Activated naive CD4-positive, alpha-beta T cell treated with anti-CD3 and anti-CD28 coated beads, Interleukin-2, amount 50 U/mL, for 24 hours (primary cell): ENCODE data around the gene CLK4.

Source experiments
- H3K27ac Mint-ChIP-seq: one replicate; pipeline ENCODE4 v1.8.0; 2021; ENCODE audit warnings: mild to moderate bottlenecking, mixed read lengths
- H3K27me3 Mint-ChIP-seq: one replicate; pipeline ENCODE4 v1.8.0; 2021; ENCODE audit warnings: mixed read lengths
- H3K36me3 Mint-ChIP-seq: one replicate; pipeline ENCODE4 v1.8.0; 2021; ENCODE audit warnings: mixed read lengths
- H3K4me1 Mint-ChIP-seq: one replicate; pipeline ENCODE4 v1.8.0; 2021; ENCODE audit warnings: mixed read lengths
- H3K4me3 Mint-ChIP-seq: one replicate; pipeline ENCODE4 v1.8.0; 2021; ENCODE audit warnings: mild to moderate bottlenecking, mixed read lengths
- H3K9me3 Mint-ChIP-seq: one replicate; pipeline ENCODE4 v1.8.0; 2021; ENCODE audit warnings: mixed read lengths

Gene CLK4

GRCh38 chr5:178581621-178582020 is 45.2 kb downstream of the CLK4 start:
- H3K27me3 Mint-ChIP-seq, result peaks cover 17% of the 10 kb centered on the region
- H3K9me3 Mint-ChIP-seq, result no peaks in the 10 kb centered on the region
- H3K4me3 Mint-ChIP-seq, result no peak overlapping the region
- H3K27ac Mint-ChIP-seq, result no peak overlapping the region
- H3K36me3 Mint-ChIP-seq, result no peaks in the 10 kb centered on the region
- no peaks in the 10 kb centered on the region for H3K4me1 Mint-ChIP-seq

GRCh38 chr5:178580271-178580955 is 46.4 kb downstream of the CLK4 start:
- Mint-ChIP-seq H3K9me3 (no peaks in the 10 kb centered on the region), H3K36me3 (no peaks in the 10 kb centered on the region), H3K4me3 (no peak overlapping the region), H3K27me3 (peaks cover 15% of the 10 kb centered on the region), H3K27ac (no peak overlapping the region), H3K4me1 (no peaks in the 10 kb centered on the region)

GRCh38 chr5:178577944-178578343 is 48.9 kb downstream of the CLK4 start:
- H3K27ac Mint-ChIP-seq, result no peak overlapping the region
- H3K36me3 Mint-ChIP-seq, result no peaks in the 10 kb centered on the region
- no peak overlapping the region for H3K4me3 Mint-ChIP-seq
- H3K9me3 Mint-ChIP-seq, result no peaks in the 10 kb centered on the region
- H3K27me3 Mint-ChIP-seq, result peaks cover 21% of the 10 kb centered on the region
- H3K4me1 Mint-ChIP-seq, result no peaks in the 10 kb centered on the region

GRCh38 chr5:178577376-178577839 is 49.4 kb downstream of the CLK4 start:
- peaks cover 25% of the 10 kb centered on the region for H3K27me3 Mint-ChIP-seq
- no peaks in the 10 kb centered on the region for H3K9me3 Mint-ChIP-seq
- H3K4me1 Mint-ChIP-seq, result no peaks in the 10 kb centered on the region
- no peak overlapping the region for H3K4me3 Mint-ChIP-seq
- H3K27ac Mint-ChIP-seq, result no peak overlapping the region
- no peaks in the 10 kb centered on the region for H3K36me3 Mint-ChIP-seq

- H3K4me3 Mint-ChIP-seq, result no peak overlapping the region
- H3K4me1 Mint-ChIP-seq, result no peaks in the 10 kb centered on the region
Observed at GRCh38 chr5:178576591-178577351, 50.1 kb downstream of the CLK4 start.

GRCh38 chr5:178573216-178573615 is 53.6 kb downstream of the CLK4 start:
- H3K9me3 Mint-ChIP-seq, result no peaks in the 10 kb centered on the region

More at GRCh38 chr5:178576591-178577351, 50.1 kb downstream of the CLK4 start:
- H3K27me3 Mint-ChIP-seq, result peaks cover 25% of the 10 kb centered on the region
- no peaks in the 10 kb centered on the region for H3K9me3 Mint-ChIP-seq
- no peak overlapping the region for H3K27ac Mint-ChIP-seq
- H3K36me3 Mint-ChIP-seq, result no peaks in the 10 kb centered on the region

GRCh38 chr5:178572617-178573016 is 54.2 kb downstream of the CLK4 start:
- H3K9me3 Mint-ChIP-seq, result no peaks in the 10 kb centered on the region
- no peaks in the 10 kb centered on the region for H3K36me3 Mint-ChIP-seq
- peaks cover 18% of the 10 kb centered on the region for H3K27me3 Mint-ChIP-seq
- no peaks in the 10 kb centered on the region for H3K4me1 Mint-ChIP-seq
- no peak overlapping the region for H3K27ac Mint-ChIP-seq
- no peak overlapping the region for H3K4me3 Mint-ChIP-seq

More at GRCh38 chr5:178573216-178573615, 53.6 kb downstream of the CLK4 start:
- no peaks in the 10 kb centered on the region for H3K4me1 Mint-ChIP-seq
- peaks cover 22% of the 10 kb centered on the region for H3K27me3 Mint-ChIP-seq
- no peak overlapping the region for H3K27ac Mint-ChIP-seq
- no peaks in the 10 kb centered on the region for H3K36me3 Mint-ChIP-seq
- no peak overlapping the region for H3K4me3 Mint-ChIP-seq

GRCh38 chr5:178569485-178569884 is 57.4 kb downstream of the CLK4 start:
- H3K27ac Mint-ChIP-seq, result no peak overlapping the region
- no peaks in the 10 kb centered on the region for H3K4me1 Mint-ChIP-seq
- no peak overlapping the region for H3K4me3 Mint-ChIP-seq
- peaks cover 11% of the 10 kb centered on the region for H3K27me3 Mint-ChIP-seq
- H3K9me3 Mint-ChIP-seq, result no peaks in the 10 kb centered on the region
- H3K36me3 Mint-ChIP-seq, result no peaks in the 10 kb centered on the region

GRCh38 chr5:178564811-178565550 is 61.9 kb downstream of the CLK4 start:
- no peak overlapping the region for H3K4me3 Mint-ChIP-seq
- no peak overlapping the region for H3K27ac Mint-ChIP-seq
- H3K27me3 Mint-ChIP-seq, result peaks cover 13% of the 10 kb centered on the region
- H3K4me1 Mint-ChIP-seq, result no peaks in the 10 kb centered on the region
- no peaks in the 10 kb centered on the region for H3K9me3 Mint-ChIP-seq
- H3K36me3 Mint-ChIP-seq, result peaks cover 2% of the 10 kb centered on the region

GRCh38 chr5:178564397-178564796 is 62.5 kb downstream of the CLK4 start:
- no peak overlapping the region for H3K27ac Mint-ChIP-seq
- H3K9me3 Mint-ChIP-seq, result no peaks in the 10 kb centered on the region
- H3K36me3 Mint-ChIP-seq, result peaks cover 2% of the 10 kb centered on the region
- H3K27me3 Mint-ChIP-seq, result peaks cover 13% of the 10 kb centered on the region
- no peak overlapping the region for H3K4me3 Mint-ChIP-seq
- H3K4me1 Mint-ChIP-seq, result no peaks in the 10 kb centered on the region

- Mint-ChIP-seq H3K27me3 (peaks cover 17% of the 10 kb centered on the region), H3K27ac (no peak overlapping the region), H3K9me3 (no peaks in the 10 kb centered on the region), H3K4me3 (no peak overlapping the region), H3K36me3 (peaks cover 2% of the 10 kb centered on the region), H3K4me1 (no peaks in the 10 kb centered on the region)
Observed at GRCh38 chr5:178563621-178564020, 63.2 kb downstream of the CLK4 start.

GRCh38 chr5:178561746-178562264 is 65.0 kb downstream of the CLK4 start:
- no peak overlapping the region for H3K27ac Mint-ChIP-seq
- peaks cover 19% of the 10 kb centered on the region for H3K27me3 Mint-ChIP-seq
- no peaks in the 10 kb centered on the region for H3K9me3 Mint-ChIP-seq
- H3K4me3 Mint-ChIP-seq, result no peak overlapping the region
- H3K36me3 Mint-ChIP-seq, result peaks cover 2% of the 10 kb centered on the region
- H3K4me1 Mint-ChIP-seq, result no peaks in the 10 kb centered on the region

GRCh38 chr5:178560911-178561310 is 65.9 kb downstream of the CLK4 start:
- H3K4me3 Mint-ChIP-seq, result no peak overlapping the region
- peaks cover 21% of the 10 kb centered on the region for H3K27me3 Mint-ChIP-seq
- no peak overlapping the region for H3K27ac Mint-ChIP-seq
- no peaks in the 10 kb centered on the region for H3K9me3 Mint-ChIP-seq
- peaks cover 2% of the 10 kb centered on the region for H3K36me3 Mint-ChIP-seq
- H3K4me1 Mint-ChIP-seq, result no peaks in the 10 kb centered on the region

GRCh38 chr5:178557416-178557815 is 69.4 kb downstream of the CLK4 start:
- no peak overlapping the region for H3K4me3 Mint-ChIP-seq
- H3K36me3 Mint-ChIP-seq, result peaks cover 2% of the 10 kb centered on the region
- peaks cover 9% of the 10 kb centered on the region for H3K27me3 Mint-ChIP-seq
- no peaks in the 10 kb centered on the region for H3K9me3 Mint-ChIP-seq
- no peaks in the 10 kb centered on the region for H3K4me1 Mint-ChIP-seq
- H3K27ac Mint-ChIP-seq, result no peak overlapping the region

- peaks cover 10% of the 10 kb centered on the region for H3K27me3 Mint-ChIP-seq
- H3K4me1 Mint-ChIP-seq, result no peaks in the 10 kb centered on the region
- H3K4me3 Mint-ChIP-seq, result no peak overlapping the region
- H3K9me3 Mint-ChIP-seq, result no peaks in the 10 kb centered on the region
- no peak overlapping the region for H3K27ac Mint-ChIP-seq
- no peaks in the 10 kb centered on the region for H3K36me3 Mint-ChIP-seq
Observed at GRCh38 chr5:178555771-178556211, 71.1 kb downstream of the CLK4 start.
